RWPE2 (cell line): Measurements from ENCODE around the gene TMEM45B.
"Not testable (repeated sequence)": the region's sequence is repeated elsewhere in the genome, so short reads cannot be mapped to it uniquely, and the experiment has no call there.

Source experiments
- ATAC-seq: fragments of 200-7000 bp; cut with Tn5 transposase; 3 replicates; pipeline ENCODE4 v1.9.1; 2021; ENCODE audit warnings: low read depth
- DNase-seq: peaks from one replicate; pipeline ENCODE4 v3.0.0-alpha.2; 2020; ENCODE audit warnings: low spot score
- H3K27ac ChIP-seq: fragments of 450-650 bp; 2 replicates; pipeline ENCODE4 v1.5.1; 2017; ENCODE audit warnings: mild to moderate bottlenecking; ENCODE audit not compliant: poor library complexity, severe bottlenecking
- H3K27me3 ChIP-seq: fragments of 250-450 bp; sonication (Bioruptor Pico); 2 replicates; pipeline ENCODE4 v1.5.1; 2021; ENCODE audit warnings: mild to moderate bottlenecking, moderate library complexity; ENCODE audit not compliant: insufficient read depth, poor library complexity, severe bottlenecking
- H3K36me3 ChIP-seq: fragments of 250-450 bp; sonication (Bioruptor Pico); 2 replicates; pipeline ENCODE4 v1.5.1; 2020; ENCODE audit warnings: low read depth, mild to moderate bottlenecking, moderate library complexity
- H3K4me1 ChIP-seq: fragments of 250-450 bp; sonication (Bioruptor Pico); 2 replicates; pipeline ENCODE4 v1.5.1; 2021; ENCODE audit warnings: mild to moderate bottlenecking, moderate library complexity; ENCODE audit not compliant: insufficient read depth, poor library complexity, severe bottlenecking
- H3K4me3 ChIP-seq: fragments of 250-450 bp; sonication (Bioruptor Pico); 2 replicates; pipeline ENCODE4 v1.5.1; 2021; ENCODE audit warnings: mild to moderate bottlenecking, moderate library complexity; ENCODE audit not compliant: severe bottlenecking
- H3K9me3 ChIP-seq: fragments of 250-450 bp; sonication (Bioruptor Pico); 2 replicates; pipeline ENCODE4 v1.5.1; 2021; ENCODE audit warnings: mild to moderate bottlenecking, moderate library complexity; ENCODE audit not compliant: severe bottlenecking
- TF ChIP-seq, protein P1 (sequence below): fragments of 450-650 bp; IDR thresholded peaks from one replicate; pipeline ENCODE4 v1.5.1; 2017; ENCODE audit warnings: mild to moderate bottlenecking, moderate library complexity; ENCODE audit not compliant: poor library complexity, severe bottlenecking

The TMEM45B gene

GRCh38 chr11:129769059-129769458, 46.6 kb upstream of the TMEM45B start:
- Histone ChIP-seq H3K4me3 (no peak overlapping the region), H3K27ac (no peak overlapping the region), H3K4me1 (no peaks in the 10 kb centered on the region), H3K36me3 (no peaks in the 10 kb centered on the region), H3K9me3 (peaks cover 2% of the 10 kb centered on the region), H3K27me3 (no peaks in the 10 kb centered on the region)
- DNase-seq (no peak), ATAC-seq (no peak)
- TF ChIP-seq, protein P1, sequence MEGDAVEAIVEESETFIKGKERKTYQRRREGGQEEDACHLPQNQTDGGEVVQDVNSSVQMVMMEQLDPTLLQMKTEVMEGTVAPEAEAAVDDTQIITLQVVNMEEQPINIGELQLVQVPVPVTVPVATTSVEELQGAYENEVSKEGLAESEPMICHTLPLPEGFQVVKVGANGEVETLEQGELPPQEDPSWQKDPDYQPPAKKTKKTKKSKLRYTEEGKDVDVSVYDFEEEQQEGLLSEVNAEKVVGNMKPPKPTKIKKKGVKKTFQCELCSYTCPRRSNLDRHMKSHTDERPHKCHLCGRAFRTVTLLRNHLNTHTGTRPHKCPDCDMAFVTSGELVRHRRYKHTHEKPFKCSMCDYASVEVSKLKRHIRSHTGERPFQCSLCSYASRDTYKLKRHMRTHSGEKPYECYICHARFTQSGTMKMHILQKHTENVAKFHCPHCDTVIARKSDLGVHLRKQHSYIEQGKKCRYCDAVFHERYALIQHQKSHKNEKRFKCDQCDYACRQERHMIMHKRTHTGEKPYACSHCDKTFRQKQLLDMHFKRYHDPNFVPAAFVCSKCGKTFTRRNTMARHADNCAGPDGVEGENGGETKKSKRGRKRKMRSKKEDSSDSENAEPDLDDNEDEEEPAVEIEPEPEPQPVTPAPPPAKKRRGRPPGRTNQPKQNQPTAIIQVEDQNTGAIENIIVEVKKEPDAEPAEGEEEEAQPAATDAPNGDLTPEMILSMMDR: no peak

DNA sequence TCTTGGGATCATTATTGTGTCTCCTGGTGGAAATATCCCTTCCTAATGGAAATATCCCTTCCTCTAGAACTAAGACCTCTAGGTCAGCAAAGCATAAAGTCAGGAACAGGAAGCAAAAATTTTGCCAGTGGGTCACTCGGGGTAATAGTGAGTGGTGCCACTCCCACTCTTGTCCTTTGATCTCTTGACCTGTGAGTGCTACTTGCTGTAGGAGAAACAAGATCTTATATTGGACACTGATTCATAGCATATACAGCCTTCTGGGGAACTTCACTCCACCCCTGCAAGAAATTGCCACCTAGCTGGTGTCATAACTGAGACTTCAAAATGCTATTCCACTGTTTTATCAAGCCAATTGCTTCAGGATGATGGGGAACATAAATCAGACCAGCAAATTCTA, 44.7 kb upstream of the TMEM45B start:
- Histone ChIP-seq H3K4me3 (no peak overlapping the region), H3K27me3 (no peaks in the 10 kb centered on the region), H3K4me1 (no peaks in the 10 kb centered on the region), H3K36me3 (no peaks in the 10 kb centered on the region), H3K27ac (no peak overlapping the region), H3K9me3 (peaks cover 2% of the 10 kb centered on the region)
- TF ChIP-seq, protein P1: no peak
- ATAC-seq (no peak), DNase-seq (no peak)

DNA sequence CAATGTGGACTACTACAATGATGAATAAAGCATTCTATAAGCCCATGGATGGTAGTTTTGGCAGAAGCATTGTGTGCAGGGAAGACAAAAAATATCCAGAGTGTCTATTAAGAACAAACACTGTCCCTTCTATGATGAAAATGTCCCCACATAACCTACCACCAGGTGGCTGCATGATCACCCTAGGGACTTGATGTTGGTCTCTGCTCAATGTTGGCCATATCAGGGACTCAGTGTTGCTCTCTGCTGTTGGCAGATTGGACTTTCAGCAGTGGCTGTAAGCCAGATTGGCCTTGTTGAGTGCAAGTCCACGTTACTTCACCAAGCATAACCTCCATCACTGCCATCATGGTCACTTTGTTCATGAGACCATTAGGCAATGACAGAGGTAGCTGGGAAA, 44.2 kb upstream of the TMEM45B start:
- H3K27ac ChIP-seq, H3K4me1 ChIP-seq, H3K4me3 ChIP-seq, H3K27me3 ChIP-seq, H3K9me3 ChIP-seq, ATAC-seq, DNase-seq, H3K36me3 ChIP-seq: not testable (repeated sequence)

- ATAC-seq (no peak), DNase-seq (no peak)
- H3K27ac ChIP-seq: no peak overlapping the region
- H3K4me3 ChIP-seq: no peak overlapping the region
- TF ChIP-seq, protein P1: no peak
- H3K4me1 ChIP-seq: no peaks in the 10 kb centered on the region
- no peaks in the 10 kb centered on the region for H3K9me3 ChIP-seq
- H3K27me3 ChIP-seq: no peaks in the 10 kb centered on the region
- no peaks in the 10 kb centered on the region for H3K36me3 ChIP-seq
Observed at GRCh38 chr11:129778877-129779276, 36.8 kb upstream of the TMEM45B start.

GRCh38 chr11:129779342-129779741, 36.3 kb upstream of the TMEM45B start:
- Histone ChIP-seq H3K27me3 (no peaks in the 10 kb centered on the region), H3K9me3 (no peaks in the 10 kb centered on the region), H3K27ac (no peak overlapping the region), H3K4me1 (no peaks in the 10 kb centered on the region), H3K4me3 (no peak overlapping the region), H3K36me3 (no peaks in the 10 kb centered on the region)
- TF ChIP-seq, protein P1: no peak
- no peak for DNase-seq
- ATAC-seq: no peak
